ENCODE results near the gene TMEM220.
"Not testable (repeated sequence)": the region's sequence is repeated elsewhere in the genome, so short reads cannot be mapped to it uniquely, and the experiment has no call there.

Gene TMEM220

GRCh38 chr17:10754861-10755591 is 25.2 kb upstream of the TMEM220 start:
- DNase-seq: no peak

- DNase-seq: no peak
These were observed 24.3 kb upstream of the TMEM220 start for GRCh38 chr17:10754109-10754508.

- no peak for DNase-seq
These were observed 22.9 kb upstream of the TMEM220 start for GRCh38 chr17:10752696-10753095.

GRCh38 chr17:10751563-10751962 is 21.7 kb upstream of the TMEM220 start:
- no peak for DNase-seq

GRCh38 chr17:10750210-10750609 is 20.4 kb upstream of the TMEM220 start:
- no peak for DNase-seq

GRCh38 chr17:10748531-10749181 is 18.8 kb upstream of the TMEM220 start:
- no peak for DNase-seq

- no peak for DNase-seq
These were observed 15.4 kb upstream of the TMEM220 start for GRCh38 chr17:10745231-10745630.

- DNase-seq: no peak
These were observed 14.7 kb upstream of the TMEM220 start for GRCh38 chr17:10744501-10745000.

GRCh38 chr17:10743316-10744009 is 13.6 kb upstream of the TMEM220 start:
- DNase-seq: no peak

GRCh38 chr17:10742431-10742830 is 12.6 kb upstream of the TMEM220 start:
- DNase-seq: no peak

GRCh38 chr17:10741416-10742135 is 11.8 kb upstream of the TMEM220 start:
- no peak for DNase-seq

GRCh38 chr17:10739386-10739785 is 9.6 kb upstream of the TMEM220 start:
- no peak for DNase-seq

GRCh38 chr17:10738521-10739258 is 8.9 kb upstream of the TMEM220 start:
- DNase-seq: no peak

- DNase-seq: no peak
These were observed 7.9 kb upstream of the TMEM220 start for GRCh38 chr17:10737736-10738135.

GRCh38 chr17:10737168-10737622 is 7.4 kb upstream of the TMEM220 start:
- no peak for DNase-seq

- no peak for DNase-seq
These were observed 6.0 kb upstream of the TMEM220 start for GRCh38 chr17:10735821-10736220.

GRCh38 chr17:10735251-10735650 is 5.4 kb upstream of the TMEM220 start:
- no peak for DNase-seq

GRCh38 chr17:10733666-10734065 is 3.8 kb upstream of the TMEM220 start:
- no peak for DNase-seq

- not testable (repeated sequence) for DNase-seq
These were observed 2.3 kb upstream of the TMEM220 start for GRCh38 chr17:10732121-10732520.

- DNase-seq: no peak
These were observed 1.6 kb upstream of the TMEM220 start for GRCh38 chr17:10731408-10731879.

- DNase-seq: not testable (repeated sequence)
These were observed 424 bp upstream of the TMEM220 start for GRCh38 chr17:10730247-10730646.

GRCh38 chr17:10728331-10728892 is 1.4 kb downstream of the TMEM220 start:
- DNase-seq: no peak

Data from activated effector memory CD4-positive, alpha-beta T cell treated with Interleukin-2 at 50 U/mL for 16 hours (primary cell).